GM23338 (cell line): ENCODE data around the gene PAX2. TPM values are rescaled to one million over a fixed set of nuclear protein-coding genes. Genes with fewer than 3 reads are reported as not detected.

Experiments used
- ATAC-seq: fragments of 200-7000 bp; cut with Tn5 transposase; 3 replicates; pipeline ENCODE4 v1.9.1; 2020
- DNase-seq: peaks from one replicate; pipeline ENCODE4 v3.0.0-alpha.2; 2015; ENCODE audit warnings: low spot score
- H2AFZ ChIP-seq: fragments of 200-600 bp; sonication (generic); 2 replicates; pipeline ENCODE4 v1.8.0; 2016; ENCODE audit warnings: antibody characterized with exemption, mild to moderate bottlenecking, moderate library complexity
- H3F3A ChIP-seq: fragments of 200-600 bp; sonication (generic); replicated peaks from 2 replicates; pipeline ENCODE4 v1.8.0; 2017; ENCODE audit warnings: antibody characterized with exemption, mixed run types, low read depth
- H3K27ac ChIP-seq: fragments of 200-600 bp; sonication (generic); 2 replicates; pipeline ENCODE4 v1.6.1; 2016; ENCODE audit warnings: low read depth
- H3K27me3 ChIP-seq: fragments of 200-600 bp; sonication (generic); 2 replicates; pipeline ENCODE4 v1.8.0; 2016; ENCODE audit warnings: mild to moderate bottlenecking, mixed run types, moderate library complexity; ENCODE audit not compliant: insufficient read depth
- H3K36me3 ChIP-seq: fragments of 200-600 bp; sonication (generic); 2 replicates; pipeline ENCODE4 v1.8.0; 2016; ENCODE audit warnings: mild to moderate bottlenecking; ENCODE audit not compliant: insufficient read depth
- H3K4me1 ChIP-seq: fragments of 200-600 bp; sonication (generic); 2 replicates; pipeline ENCODE4 v1.8.0; 2016; ENCODE audit warnings: mild to moderate bottlenecking, moderate library complexity; ENCODE audit not compliant: insufficient read depth
- H3K4me2 ChIP-seq: fragments of 200-600 bp; sonication (generic); 2 replicates; pipeline ENCODE4 v1.7.1; 2017; ENCODE audit warnings: mixed run types
- H3K4me3 ChIP-seq: fragments of 200-600 bp; sonication (generic); 2 replicates; pipeline ENCODE4 v1.6.1; 2016; ENCODE audit warnings: mixed run types
- H3K79me2 ChIP-seq: fragments of 200-600 bp; sonication (generic); replicated peaks from 2 replicates; pipeline ENCODE4 v1.8.0; 2017; ENCODE audit warnings: mild to moderate bottlenecking; ENCODE audit not compliant: insufficient read depth
- H3K9me2 ChIP-seq: fragments of 200-600 bp; sonication (generic); 2 replicates; pipeline ENCODE4 v1.8.0; 2017; ENCODE audit not compliant: insufficient read depth
- H4K20me1 ChIP-seq: fragments of 200-600 bp; sonication (generic); replicated peaks from 2 replicates; pipeline ENCODE4 v1.8.0; 2017; ENCODE audit warnings: mild to moderate bottlenecking; ENCODE audit not compliant: insufficient read depth
- H3K27ac Mint-ChIP-seq: 2 replicates; pipeline ENCODE4 v1.8.0; 2020; ENCODE audit warnings: inconsistent platforms, mild to moderate bottlenecking, moderate library complexity, mixed read lengths
- H3K27me3 Mint-ChIP-seq: 3 replicates; pipeline ENCODE4 v1.8.0; 2022; ENCODE audit warnings: low read depth, mild to moderate bottlenecking, moderate library complexity, mixed read lengths, inconsistent platforms; ENCODE audit not compliant: insufficient read depth, poor library complexity
- H3K36me3 Mint-ChIP-seq: 3 replicates; pipeline ENCODE4 v1.8.0; 2021; ENCODE audit warnings: low read depth, mild to moderate bottlenecking, inconsistent platforms, moderate library complexity, mixed read lengths
- H3K4me1 Mint-ChIP-seq: 3 replicates; pipeline ENCODE4 v1.8.0; 2020; ENCODE audit warnings: mild to moderate bottlenecking, inconsistent platforms, mixed read lengths
- H3K4me3 Mint-ChIP-seq: 3 replicates; pipeline ENCODE4 v1.8.0; 2021; ENCODE audit warnings: moderate library complexity, mild to moderate bottlenecking, inconsistent platforms, mixed read lengths
- H3K9me3 Mint-ChIP-seq: 3 replicates; pipeline ENCODE4 v1.8.0; 2020; ENCODE audit warnings: moderate library complexity, mild to moderate bottlenecking, inconsistent platforms, mixed read lengths
- EZH2 ChIP-seq: fragments of 200-600 bp; sonication (generic); IDR thresholded peaks from one replicate; pipeline ENCODE4 v1.8.0; 2017; ENCODE audit warnings: antibody characterized with exemption, mild to moderate bottlenecking, low read depth; ENCODE audit not compliant: unreplicated experiment
- JUNB ChIP-seq: IDR thresholded peaks from one replicate; pipeline ENCODE4 v1.6.1; 2016; ENCODE audit warnings: antibody characterized with exemption; ENCODE audit not compliant: unreplicated experiment
- polyA plus RNA-seq: library from polyadenylated mRNA; unstranded; fragments of >200 nt; fragmentation: Nextera tagmentation; extraction: Ambion mirVana; gene quantifications from 2 replicates; pipeline ENCODE4 v1.2.1, GENCODE V29; 2016
- total RNA-seq: library from RNA; depleted of rRNA; stranded (reverse); fragments of >200 nt; shearing (Covaris generic); gene quantifications from 2 replicates; pipeline ENCODE4 v1.2.3, GENCODE V29; 2014
- TF ChIP-seq, protein P1 (sequence below): fragments of 250-450 bp; sonication (Bioruptor Pico); IDR thresholded peaks from 2 replicates; pipeline ENCODE4 v1.5.0; 2020; ENCODE audit warnings: mild to moderate bottlenecking, moderate library complexity

PAX2 gene
- total and polyA plus RNA-seq, 2 experiments from 2014 or later = not detected

DNA sequence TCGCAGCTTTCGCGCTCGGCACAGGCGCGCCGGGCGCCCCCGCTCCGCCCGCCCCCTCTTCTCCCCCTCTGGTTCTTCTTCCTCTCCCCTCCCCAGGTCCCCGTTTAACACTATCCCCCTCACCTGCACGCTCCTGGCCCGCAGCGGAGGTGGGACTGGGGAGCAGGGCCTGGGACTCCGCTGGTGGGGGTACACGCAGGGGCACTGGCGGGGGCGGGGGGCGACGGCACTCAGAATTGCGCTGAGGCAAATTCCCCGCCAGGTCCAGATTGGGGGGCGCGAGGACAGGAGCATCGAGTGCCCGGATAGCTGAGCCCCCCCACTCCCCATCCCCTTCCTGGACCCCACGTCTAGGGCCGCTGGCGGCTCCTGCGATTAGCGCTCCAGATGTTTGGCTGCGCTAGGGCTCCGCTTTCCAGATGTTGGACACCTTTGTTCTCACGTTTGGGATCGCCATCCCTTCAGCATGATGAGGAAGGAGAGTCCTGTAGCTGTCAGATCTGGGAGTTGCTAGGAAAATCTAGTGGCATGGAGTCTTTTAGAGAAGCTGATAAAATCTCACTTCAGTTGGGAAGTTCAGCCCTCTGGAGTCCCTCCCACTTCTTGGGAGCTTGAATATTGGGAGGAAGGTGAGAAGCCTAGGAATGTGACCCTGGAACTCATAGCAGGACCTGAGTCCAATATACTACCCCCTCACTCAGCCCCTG lies 31.4 kb upstream of the PAX2 start:
- Mint-ChIP-seq H3K27me3 (peaks cover 93% of the 10 kb centered on the region), H3K27ac (no peak overlapping the region), H3K36me3 (no peaks in the 10 kb centered on the region), H3K4me3 (peak overlapping the region; percentile 71), H3K4me1 (peaks cover 22% of the 10 kb centered on the region), H3K9me3 (no peaks in the 10 kb centered on the region; the same call in 2 of the 3 replicates)
- peak; percentile 22 for DNase-seq
- H2AFZ ChIP-seq = peak overlapping the region; percentile 89
- H3K4me3 ChIP-seq = peak overlapping the region; percentile 57
- H3F3A ChIP-seq = peaks cover 5% of the 10 kb centered on the region; the same call in 1 of the 2 replicates
- H3K4me2 ChIP-seq = peak overlapping the region; percentile 81
- no peak; the same call in 2 of the 3 replicates for ATAC-seq
- peaks cover 19% of the 10 kb centered on the region for H4K20me1 ChIP-seq
- peaks cover 14% of the 10 kb centered on the region for H3K4me1 ChIP-seq
- peaks cover 100% of the 10 kb centered on the region for H3K27me3 ChIP-seq
- no peak overlapping the region for H3K27ac ChIP-seq
- H3K36me3 ChIP-seq = no peaks in the 10 kb centered on the region
- H3K79me2 ChIP-seq = no peaks in the 10 kb centered on the region
- H3K9me2 ChIP-seq = no peaks in the 10 kb centered on the region
- TF ChIP-seq EZH2 = peak; percentile 94
- TF ChIP-seq, protein P1, sequence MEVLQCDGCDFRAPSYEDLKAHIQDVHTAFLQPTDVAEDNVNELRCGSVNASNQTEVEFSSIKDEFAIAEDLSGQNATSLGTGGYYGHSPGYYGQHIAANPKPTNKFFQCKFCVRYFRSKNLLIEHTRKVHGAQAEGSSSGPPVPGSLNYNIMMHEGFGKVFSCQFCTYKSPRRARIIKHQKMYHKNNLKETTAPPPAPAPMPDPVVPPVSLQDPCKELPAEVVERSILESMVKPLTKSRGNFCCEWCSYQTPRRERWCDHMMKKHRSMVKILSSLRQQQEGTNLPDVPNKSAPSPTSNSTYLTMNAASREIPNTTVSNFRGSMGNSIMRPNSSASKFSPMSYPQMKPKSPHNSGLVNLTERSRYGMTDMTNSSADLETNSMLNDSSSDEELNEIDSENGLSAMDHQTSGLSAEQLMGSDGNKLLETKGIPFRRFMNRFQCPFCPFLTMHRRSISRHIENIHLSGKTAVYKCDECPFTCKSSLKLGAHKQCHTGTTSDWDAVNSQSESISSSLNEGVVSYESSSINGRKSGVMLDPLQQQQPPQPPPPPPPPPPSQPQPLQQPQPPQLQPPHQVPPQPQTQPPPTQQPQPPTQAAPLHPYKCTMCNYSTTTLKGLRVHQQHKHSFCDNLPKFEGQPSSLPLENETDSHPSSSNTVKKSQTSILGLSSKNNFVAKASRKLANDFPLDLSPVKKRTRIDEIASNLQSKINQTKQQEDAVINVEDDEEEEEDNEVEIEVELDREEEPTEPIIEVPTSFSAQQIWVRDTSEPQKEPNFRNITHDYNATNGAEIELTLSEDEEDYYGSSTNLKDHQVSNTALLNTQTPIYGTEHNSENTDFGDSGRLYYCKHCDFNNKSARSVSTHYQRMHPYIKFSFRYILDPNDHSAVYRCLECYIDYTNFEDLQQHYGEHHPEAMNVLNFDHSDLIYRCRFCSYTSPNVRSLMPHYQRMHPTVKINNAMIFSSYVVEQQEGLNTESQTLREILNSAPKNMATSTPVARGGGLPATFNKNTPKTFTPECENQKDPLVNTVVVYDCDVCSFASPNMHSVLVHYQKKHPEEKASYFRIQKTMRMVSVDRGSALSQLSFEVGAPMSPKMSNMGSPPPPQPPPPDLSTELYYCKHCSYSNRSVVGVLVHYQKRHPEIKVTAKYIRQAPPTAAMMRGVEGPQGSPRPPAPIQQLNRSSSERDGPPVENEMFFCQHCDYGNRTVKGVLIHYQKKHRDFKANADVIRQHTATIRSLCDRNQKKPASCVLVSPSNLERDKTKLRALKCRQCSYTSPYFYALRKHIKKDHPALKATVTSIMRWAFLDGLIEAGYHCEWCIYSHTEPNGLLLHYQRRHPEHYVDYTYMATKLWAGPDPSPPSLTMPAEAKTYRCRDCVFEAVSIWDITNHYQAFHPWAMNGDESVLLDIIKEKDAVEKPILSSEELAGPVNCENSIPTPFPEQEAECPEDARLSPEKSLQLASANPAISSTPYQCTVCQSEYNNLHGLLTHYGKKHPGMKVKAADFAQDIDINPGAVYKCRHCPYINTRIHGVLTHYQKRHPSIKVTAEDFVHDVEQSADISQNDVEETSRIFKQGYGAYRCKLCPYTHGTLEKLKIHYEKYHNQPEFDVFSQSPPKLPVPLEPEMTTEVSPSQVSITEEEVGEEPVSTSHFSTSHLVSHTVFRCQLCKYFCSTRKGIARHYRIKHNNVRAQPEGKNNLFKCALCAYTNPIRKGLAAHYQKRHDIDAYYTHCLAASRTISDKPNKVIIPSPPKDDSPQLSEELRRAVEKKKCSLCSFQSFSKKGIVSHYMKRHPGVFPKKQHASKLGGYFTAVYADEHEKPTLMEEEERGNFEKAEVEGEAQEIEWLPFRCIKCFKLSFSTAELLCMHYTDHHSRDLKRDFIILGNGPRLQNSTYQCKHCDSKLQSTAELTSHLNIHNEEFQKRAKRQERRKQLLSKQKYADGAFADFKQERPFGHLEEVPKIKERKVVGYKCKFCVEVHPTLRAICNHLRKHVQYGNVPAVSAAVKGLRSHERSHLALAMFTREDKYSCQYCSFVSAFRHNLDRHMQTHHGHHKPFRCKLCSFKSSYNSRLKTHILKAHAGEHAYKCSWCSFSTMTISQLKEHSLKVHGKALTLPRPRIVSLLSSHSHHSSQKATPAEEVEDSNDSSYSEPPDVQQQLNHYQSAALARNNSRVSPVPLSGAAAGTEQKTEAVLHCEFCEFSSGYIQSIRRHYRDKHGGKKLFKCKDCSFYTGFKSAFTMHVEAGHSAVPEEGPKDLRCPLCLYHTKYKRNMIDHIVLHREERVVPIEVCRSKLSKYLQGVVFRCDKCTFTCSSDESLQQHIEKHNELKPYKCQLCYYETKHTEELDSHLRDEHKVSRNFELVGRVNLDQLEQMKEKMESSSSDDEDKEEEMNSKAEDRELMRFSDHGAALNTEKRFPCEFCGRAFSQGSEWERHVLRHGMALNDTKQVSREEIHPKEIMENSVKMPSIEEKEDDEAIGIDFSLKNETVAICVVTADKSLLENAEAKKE (CRISPR knock-in tag) = no peak

- H3K9me3 Mint-ChIP-seq = no peaks in the 10 kb centered on the region; the same call in 2 of the 3 replicates
- DNase-seq (no peak), ATAC-seq (no peak)
- Histone ChIP-seq H3K27me3 (peaks cover 100% of the 10 kb centered on the region), H2AFZ (no peak overlapping the region), H3K4me2 (no peak overlapping the region), H3K4me3 (no peak overlapping the region), H3K27ac (no peak overlapping the region), H3F3A (peaks cover 5% of the 10 kb centered on the region; the same call in 1 of the 2 replicates), H3K79me2 (no peaks in the 10 kb centered on the region), H3K9me2 (no peaks in the 10 kb centered on the region), H3K4me1 (peaks cover 14% of the 10 kb centered on the region), H4K20me1 (peaks cover 19% of the 10 kb centered on the region), H3K36me3 (no peaks in the 10 kb centered on the region)
- peaks cover 93% of the 10 kb centered on the region for H3K27me3 Mint-ChIP-seq
- no peak overlapping the region for H3K27ac Mint-ChIP-seq
- H3K4me1 Mint-ChIP-seq = peaks cover 16% of the 10 kb centered on the region
- no peaks in the 10 kb centered on the region for H3K36me3 Mint-ChIP-seq
- peak overlapping the region; percentile 71 for H3K4me3 Mint-ChIP-seq
- no peak for TF ChIP-seq JUNB
- peak; percentile 35 for TF ChIP-seq EZH2
- TF ChIP-seq, protein P1 (CRISPR knock-in tag) = no peak
Measured at GRCh38 chr10:100714566-100714950, 30.8 kb upstream of the PAX2 start.
